Activated T-cell treated with anti-CD3 and anti-CD28 coated beads for 24 hours (primary cell): ENCODE results near the gene KATNAL1.

Source experiments
- DNase-seq: peaks from one replicate; pipeline ENCODE4 v3.0.0-alpha.2; 2020; ENCODE audit warnings: low read depth

The KATNAL1 gene

GRCh38 chr13:30332456-30333143 is 25.2 kb upstream of the KATNAL1 start:
- DNase-seq: no peak

GRCh38 chr13:30331331-30331771 is 24.0 kb upstream of the KATNAL1 start:
- DNase-seq: no peak

GRCh38 chr13:30329009-30329585 is 21.7 kb upstream of the KATNAL1 start:
- no peak for DNase-seq

GRCh38 chr13:30325668-30326067 is 18.3 kb upstream of the KATNAL1 start:
- DNase-seq: no peak

- no peak for DNase-seq
Measured at GRCh38 chr13:30323524-30323923, 16.2 kb upstream of the KATNAL1 start.

- DNase-seq: no peak
Measured at GRCh38 chr13:30322428-30322827, 15.1 kb upstream of the KATNAL1 start.

- DNase-seq: no peak
Measured at GRCh38 chr13:30321256-30321655, 13.9 kb upstream of the KATNAL1 start.

- no peak for DNase-seq
Measured at GRCh38 chr13:30319655-30320054, 12.3 kb upstream of the KATNAL1 start.

- DNase-seq: no peak
Measured at GRCh38 chr13:30319130-30319529, 11.8 kb upstream of the KATNAL1 start.

GRCh38 chr13:30318026-30318425 is 10.7 kb upstream of the KATNAL1 start:
- no peak for DNase-seq

- no peak for DNase-seq
Measured at GRCh38 chr13:30314562-30314961, 7.2 kb upstream of the KATNAL1 start.

- no peak for DNase-seq
Measured at GRCh38 chr13:30314069-30314468, 6.7 kb upstream of the KATNAL1 start.

- no peak for DNase-seq
Measured at GRCh38 chr13:30313311-30313710, 6.0 kb upstream of the KATNAL1 start.

- DNase-seq: no peak
Measured at GRCh38 chr13:30312904-30313303, 5.6 kb upstream of the KATNAL1 start.

GRCh38 chr13:30308548-30308947 is 1.2 kb upstream of the KATNAL1 start:
- DNase-seq: no peak

- no peak for DNase-seq
Measured at GRCh38 chr13:30307971-30308290, 580 bp upstream of the KATNAL1 start.

- peak; percentile 87 for DNase-seq
Measured at GRCh38 chr13:30306762-30307193, 573 bp downstream of the KATNAL1 start.

GRCh38 chr13:30305456-30305970 is 1.8 kb downstream of the KATNAL1 start:
- DNase-seq: no peak

GRCh38 chr13:30303269-30303668 is 4.1 kb downstream of the KATNAL1 start:
- no peak for DNase-seq

GRCh38 chr13:30301827-30302226 is 5.5 kb downstream of the KATNAL1 start:
- DNase-seq: no peak

GRCh38 chr13:30300596-30300995 is 6.8 kb downstream of the KATNAL1 start:
- no peak for DNase-seq

- DNase-seq: no peak
Measured at GRCh38 chr13:30299786-30300185, 7.6 kb downstream of the KATNAL1 start.

- no peak for DNase-seq
Measured at GRCh38 chr13:30295116-30295515, 12.2 kb downstream of the KATNAL1 start.

GRCh38 chr13:30294004-30294403 is 13.3 kb downstream of the KATNAL1 start:
- DNase-seq: no peak
